HL-60 (cell line): Measurements from ENCODE around the gene MYOC.

Source experiments
- DNase-seq, 2 experiments: peaks; one replicate each; pipeline ENCODE4 v3.0.0-alpha.2; 2010 to 2020; ENCODE audit warnings: low read depth in 1 of 2, low spot score in 1 of 2
- H3K27ac ChIP-seq: fragments of 250-450 bp; sonication (Bioruptor Pico); replicated peaks from 2 replicates; pipeline ENCODE4 v1.5.1; 2020; ENCODE audit warnings: mild to moderate bottlenecking, moderate library complexity
- H3K27me3 ChIP-seq: fragments of 250-450 bp; sonication (Bioruptor Pico); 2 replicates; pipeline ENCODE4 v1.5.1; 2021; ENCODE audit warnings: mild to moderate bottlenecking, moderate library complexity; ENCODE audit not compliant: insufficient read depth, poor library complexity, severe bottlenecking
- H3K4me3 ChIP-seq: replicated peaks from 2 replicates; pipeline ENCODE4 v1.5.1; 2011; ENCODE audit warnings: mild to moderate bottlenecking, control low read depth, low read length; ENCODE audit not compliant: insufficient read depth
- GABPA ChIP-seq: IDR thresholded peaks from 2 replicates; pipeline ENCODE4 v1.6.1; 2012; ENCODE audit warnings: low read depth
- POLR2AphosphoS5 ChIP-seq: IDR thresholded peaks from 2 replicates; pipeline ENCODE4 v1.6.1; 2012; ENCODE audit warnings: low read depth
- SPI1 ChIP-seq: IDR thresholded peaks from 2 replicates; pipeline ENCODE4 v1.6.1; 2012; ENCODE audit warnings: low read depth, mild to moderate bottlenecking, borderline replicate concordance
- TF ChIP-seq, protein P1 (sequence below): IDR thresholded peaks from one replicate; pipeline ENCODE4 v1.5.1; 2011; ENCODE audit warnings: low read length, control low read depth, inconsistent platforms; ENCODE audit not compliant: insufficient read depth
- TF ChIP-seq, protein P2 (sequence below): IDR thresholded peaks from 2 replicates; pipeline ENCODE4 v1.6.1; 2012; ENCODE audit warnings: low read depth; ENCODE audit not compliant: insufficient replicate concordance

The MYOC gene

DNA sequence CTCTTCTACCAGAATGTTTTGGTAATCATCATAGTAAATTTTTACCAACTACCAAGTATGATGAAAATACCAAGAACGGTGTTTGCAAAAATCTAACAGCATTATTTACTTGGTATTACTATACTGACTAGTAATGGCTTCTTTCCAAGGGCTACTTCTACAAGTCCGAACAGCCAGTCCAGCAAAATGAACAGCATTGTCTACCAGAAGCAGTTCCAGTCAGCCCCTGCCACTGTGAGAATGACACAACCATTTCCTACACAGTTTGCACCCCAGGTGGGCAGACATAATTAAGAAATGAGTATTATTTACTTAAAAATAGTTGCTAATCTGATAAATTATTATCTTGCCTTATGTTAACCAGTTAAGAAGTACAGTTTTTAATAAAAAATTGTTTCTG, 64.3 kb downstream of the MYOC start:
- no peak for TF ChIP-seq POLR2AphosphoS5
- TF ChIP-seq, protein P1, sequence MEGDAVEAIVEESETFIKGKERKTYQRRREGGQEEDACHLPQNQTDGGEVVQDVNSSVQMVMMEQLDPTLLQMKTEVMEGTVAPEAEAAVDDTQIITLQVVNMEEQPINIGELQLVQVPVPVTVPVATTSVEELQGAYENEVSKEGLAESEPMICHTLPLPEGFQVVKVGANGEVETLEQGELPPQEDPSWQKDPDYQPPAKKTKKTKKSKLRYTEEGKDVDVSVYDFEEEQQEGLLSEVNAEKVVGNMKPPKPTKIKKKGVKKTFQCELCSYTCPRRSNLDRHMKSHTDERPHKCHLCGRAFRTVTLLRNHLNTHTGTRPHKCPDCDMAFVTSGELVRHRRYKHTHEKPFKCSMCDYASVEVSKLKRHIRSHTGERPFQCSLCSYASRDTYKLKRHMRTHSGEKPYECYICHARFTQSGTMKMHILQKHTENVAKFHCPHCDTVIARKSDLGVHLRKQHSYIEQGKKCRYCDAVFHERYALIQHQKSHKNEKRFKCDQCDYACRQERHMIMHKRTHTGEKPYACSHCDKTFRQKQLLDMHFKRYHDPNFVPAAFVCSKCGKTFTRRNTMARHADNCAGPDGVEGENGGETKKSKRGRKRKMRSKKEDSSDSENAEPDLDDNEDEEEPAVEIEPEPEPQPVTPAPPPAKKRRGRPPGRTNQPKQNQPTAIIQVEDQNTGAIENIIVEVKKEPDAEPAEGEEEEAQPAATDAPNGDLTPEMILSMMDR: no peak
- TF ChIP-seq, protein P2, sequence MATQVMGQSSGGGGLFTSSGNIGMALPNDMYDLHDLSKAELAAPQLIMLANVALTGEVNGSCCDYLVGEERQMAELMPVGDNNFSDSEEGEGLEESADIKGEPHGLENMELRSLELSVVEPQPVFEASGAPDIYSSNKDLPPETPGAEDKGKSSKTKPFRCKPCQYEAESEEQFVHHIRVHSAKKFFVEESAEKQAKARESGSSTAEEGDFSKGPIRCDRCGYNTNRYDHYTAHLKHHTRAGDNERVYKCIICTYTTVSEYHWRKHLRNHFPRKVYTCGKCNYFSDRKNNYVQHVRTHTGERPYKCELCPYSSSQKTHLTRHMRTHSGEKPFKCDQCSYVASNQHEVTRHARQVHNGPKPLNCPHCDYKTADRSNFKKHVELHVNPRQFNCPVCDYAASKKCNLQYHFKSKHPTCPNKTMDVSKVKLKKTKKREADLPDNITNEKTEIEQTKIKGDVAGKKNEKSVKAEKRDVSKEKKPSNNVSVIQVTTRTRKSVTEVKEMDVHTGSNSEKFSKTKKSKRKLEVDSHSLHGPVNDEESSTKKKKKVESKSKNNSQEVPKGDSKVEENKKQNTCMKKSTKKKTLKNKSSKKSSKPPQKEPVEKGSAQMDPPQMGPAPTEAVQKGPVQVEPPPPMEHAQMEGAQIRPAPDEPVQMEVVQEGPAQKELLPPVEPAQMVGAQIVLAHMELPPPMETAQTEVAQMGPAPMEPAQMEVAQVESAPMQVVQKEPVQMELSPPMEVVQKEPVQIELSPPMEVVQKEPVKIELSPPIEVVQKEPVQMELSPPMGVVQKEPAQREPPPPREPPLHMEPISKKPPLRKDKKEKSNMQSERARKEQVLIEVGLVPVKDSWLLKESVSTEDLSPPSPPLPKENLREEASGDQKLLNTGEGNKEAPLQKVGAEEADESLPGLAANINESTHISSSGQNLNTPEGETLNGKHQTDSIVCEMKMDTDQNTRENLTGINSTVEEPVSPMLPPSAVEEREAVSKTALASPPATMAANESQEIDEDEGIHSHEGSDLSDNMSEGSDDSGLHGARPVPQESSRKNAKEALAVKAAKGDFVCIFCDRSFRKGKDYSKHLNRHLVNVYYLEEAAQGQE: no peak
- no peak for TF ChIP-seq GABPA
- no peaks in the 10 kb centered on the region for H3K27me3 ChIP-seq
- H3K27ac ChIP-seq: no peak overlapping the region
- no peak overlapping the region for H3K4me3 ChIP-seq
- no peak for DNase-seq

DNA sequence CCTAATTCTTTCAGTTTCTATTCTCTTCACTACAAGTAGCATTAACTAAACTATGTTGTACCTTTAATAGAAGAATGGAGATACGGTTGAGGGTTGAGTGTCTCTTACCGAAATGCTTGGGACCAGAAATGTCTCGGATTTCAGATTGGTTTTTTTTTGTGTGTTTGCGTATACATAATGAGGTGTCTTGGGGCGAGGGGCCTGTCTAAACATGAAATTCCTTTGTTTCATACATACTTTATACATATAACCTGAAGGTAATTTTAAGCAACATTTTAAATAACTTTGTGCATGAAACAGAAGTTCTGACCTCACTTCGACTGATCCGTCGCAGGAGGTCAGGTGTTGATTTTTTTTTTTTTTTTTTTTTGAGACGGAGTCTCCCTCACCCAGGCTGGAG, 66.8 kb downstream of the MYOC start:
- no peak for TF ChIP-seq POLR2AphosphoS5
- TF ChIP-seq, protein P1: no peak
- no peak for TF ChIP-seq GABPA
- TF ChIP-seq, protein P2: no peak
- TF ChIP-seq SPI1: no peak
- H3K27me3 ChIP-seq: no peaks in the 10 kb centered on the region
- DNase-seq: no peak
- H3K27ac ChIP-seq: no peak overlapping the region
- no peak overlapping the region for H3K4me3 ChIP-seq
